SKM-1 treated with dmso at 0.1 percent for 144 hours (cell line): ENCODE measurements around the gene LARGE1.
"Not testable (repeated sequence)": the region's sequence is repeated elsewhere in the genome, so short reads cannot be mapped to it uniquely, and the experiment has no call there.

Experiments
- DNase-seq: peaks from one replicate; lab custom pipeline; 2025; ENCODE audit not compliant: unreplicated experiment; lab: John Stamatoyannopoulos, UW

LARGE1 gene

GRCh38 chr22:33858653-33859052 lies 61.6 kb downstream of the LARGE1 start:
- not testable (repeated sequence) for DNase-seq

DNA sequence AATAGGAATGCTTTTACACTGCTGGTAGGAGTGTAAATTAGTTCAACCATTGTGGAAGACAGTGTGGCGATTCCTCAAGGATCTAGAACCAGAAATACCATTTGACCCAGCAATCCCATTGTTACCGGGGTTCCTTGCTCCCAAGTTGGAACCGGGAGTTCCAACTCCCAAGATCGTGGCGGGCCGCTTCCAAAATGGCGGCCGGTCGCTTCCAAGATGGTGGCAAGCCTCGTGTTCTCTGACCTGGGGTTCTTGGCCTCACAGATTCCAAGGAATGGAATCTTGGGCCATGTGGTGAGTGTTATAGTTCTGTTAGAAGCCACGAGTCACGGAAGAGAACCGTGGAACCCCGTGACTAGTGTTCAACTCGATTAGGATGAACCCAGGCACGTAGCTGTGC lies 62.5 kb downstream of the LARGE1 start:
- DNase-seq: not testable (repeated sequence)

DNA sequence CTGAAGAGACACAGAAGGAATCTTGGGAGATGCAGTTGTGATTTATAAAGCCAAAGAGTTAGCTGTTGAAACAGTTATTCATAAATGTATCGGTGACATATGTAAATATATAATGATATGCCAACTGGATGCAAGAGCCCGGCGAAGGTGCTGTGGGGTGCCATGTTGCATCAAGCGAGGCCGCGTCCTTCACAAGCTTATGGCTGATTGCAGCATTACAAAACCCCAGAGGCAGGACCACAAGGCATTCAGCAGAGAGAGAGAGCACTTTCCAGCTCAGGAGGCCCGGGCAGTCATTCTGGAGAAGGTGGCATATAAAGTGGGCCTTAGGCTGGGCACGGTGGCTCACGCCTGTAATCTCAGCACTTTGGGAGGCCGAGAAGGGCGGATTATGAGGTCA lies 65.6 kb downstream of the LARGE1 start:
- no peak for DNase-seq

- peak; percentile 33 for DNase-seq
These were observed 66.8 kb downstream of the LARGE1 start for GRCh38 chr22:33853200-33854097.

GRCh38 chr22:33851821-33852384 lies 68.4 kb downstream of the LARGE1 start:
- no peak for DNase-seq

- DNase-seq: no peak
These were observed 69.0 kb downstream of the LARGE1 start for GRCh38 chr22:33851240-33851639.

DNA sequence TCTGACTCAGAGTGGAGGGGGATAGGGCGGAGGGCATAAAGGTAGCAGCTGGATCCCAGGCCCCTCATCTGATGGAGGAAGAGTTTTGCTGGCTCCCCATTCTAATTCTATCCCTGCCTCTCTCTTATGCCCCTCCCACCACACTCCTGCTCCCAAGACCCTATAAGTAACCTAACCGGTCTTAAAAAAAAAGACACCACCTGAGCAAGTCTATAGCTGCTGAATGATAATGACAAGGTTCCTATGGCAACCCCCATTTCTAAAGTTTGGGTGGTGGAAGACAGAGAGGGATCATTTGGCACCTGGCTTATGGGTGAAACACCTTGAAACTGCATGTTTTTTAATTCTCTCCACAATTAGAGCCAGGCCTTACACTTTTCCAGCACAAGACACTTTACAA lies 69.6 kb downstream of the LARGE1 start:
- DNase-seq: no peak

GRCh38 chr22:33850193-33850592 lies 70.1 kb downstream of the LARGE1 start:
- DNase-seq: no peak

DNA sequence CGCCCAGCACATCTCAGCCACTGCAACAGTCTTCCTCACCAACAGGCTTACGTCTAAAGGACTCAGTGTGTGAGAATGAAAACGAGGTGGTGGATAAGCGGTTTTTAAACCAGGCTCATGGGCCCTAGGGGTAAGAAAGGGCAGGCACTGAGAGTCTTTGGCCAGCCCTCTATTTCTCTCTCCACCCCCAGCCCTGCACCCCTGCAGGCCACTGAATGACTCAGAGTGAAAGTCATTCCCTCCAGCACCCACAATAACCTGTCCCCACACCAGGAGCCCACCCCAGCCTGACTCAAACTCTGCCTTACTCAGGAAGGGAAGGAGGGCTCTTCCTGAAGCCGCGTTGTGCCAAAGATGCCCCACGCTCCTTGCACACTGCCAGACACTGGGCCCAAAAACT lies 72.0 kb downstream of the LARGE1 start:
- DNase-seq: no peak

DNA sequence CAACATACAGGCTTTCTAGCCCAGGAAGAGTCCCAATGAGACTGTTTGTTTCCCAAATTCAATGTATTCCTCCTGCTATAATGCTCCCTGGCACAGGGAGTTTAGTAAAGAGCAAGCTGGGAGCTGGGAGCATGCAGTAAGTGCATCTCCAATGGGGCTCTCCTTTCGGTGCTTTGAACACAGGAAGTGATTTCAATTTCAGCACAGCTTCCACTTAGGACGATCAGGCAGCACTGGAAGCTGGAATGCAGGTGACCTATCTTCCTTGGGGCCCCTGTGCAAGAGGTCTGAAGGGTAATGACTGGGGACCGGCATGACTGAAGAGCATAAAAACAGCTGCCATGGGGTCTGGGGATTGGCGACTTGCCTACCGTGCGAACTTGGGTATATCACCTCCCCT lies 76.0 kb downstream of the LARGE1 start:
- DNase-seq: no peak

DNA sequence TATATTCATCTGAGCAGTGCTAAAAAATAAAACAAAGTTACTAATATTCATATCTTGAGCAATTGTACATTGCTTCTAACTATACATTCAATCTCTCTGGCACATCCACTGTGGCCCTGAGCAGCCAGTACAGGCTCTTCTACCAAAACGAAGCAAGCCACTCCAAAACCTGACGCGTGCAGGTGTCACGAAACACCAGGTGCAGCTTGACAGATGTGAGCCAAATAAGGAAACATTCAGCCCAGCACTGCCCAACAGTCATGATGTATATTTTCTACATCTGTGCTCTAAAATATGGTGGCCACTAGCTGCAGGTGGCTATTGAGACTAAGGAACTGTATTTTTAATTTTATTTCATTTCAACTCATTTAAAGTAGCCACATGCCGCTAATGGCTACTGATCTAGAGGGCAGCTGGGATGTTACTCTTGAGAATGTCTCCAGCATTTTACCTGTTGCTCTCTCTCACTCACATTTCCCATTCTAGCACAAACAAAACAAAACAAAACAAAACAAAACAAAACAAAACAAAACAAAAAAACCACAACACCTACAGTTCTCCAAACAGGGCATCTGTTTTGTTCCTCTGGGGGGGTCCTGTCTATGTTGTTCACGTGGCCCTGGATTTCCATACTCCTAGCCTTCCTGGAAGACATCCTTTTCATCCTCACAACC lies 77.7 kb downstream of the LARGE1 start:
- no peak for DNase-seq

GRCh38 chr22:33842006-33842354 lies 78.3 kb downstream of the LARGE1 start:
- no peak for DNase-seq

- DNase-seq: no peak
These were observed 78.8 kb downstream of the LARGE1 start for GRCh38 chr22:33841281-33842005.

- no peak for DNase-seq
These were observed 81.6 kb downstream of the LARGE1 start for GRCh38 chr22:33838644-33839043.

DNA sequence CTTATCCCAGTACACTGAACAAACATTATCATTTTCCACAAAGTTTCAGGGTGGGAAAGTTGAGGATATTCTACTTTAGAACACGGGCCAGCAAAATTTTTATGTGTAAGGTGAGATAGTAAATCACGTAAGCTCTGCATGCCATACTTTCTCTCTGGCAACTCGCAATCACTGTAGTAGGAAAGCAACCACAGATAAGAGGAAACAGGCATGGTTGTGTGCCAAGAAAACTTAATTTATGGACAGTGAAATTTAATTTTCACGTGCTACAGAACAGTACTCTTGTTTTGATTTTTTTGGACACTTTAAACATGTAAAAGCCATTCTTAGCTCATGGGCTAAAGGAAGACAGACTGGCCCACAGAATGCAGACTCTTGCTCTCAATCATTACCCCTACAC lies 82.5 kb downstream of the LARGE1 start:
- no peak for DNase-seq

DNA sequence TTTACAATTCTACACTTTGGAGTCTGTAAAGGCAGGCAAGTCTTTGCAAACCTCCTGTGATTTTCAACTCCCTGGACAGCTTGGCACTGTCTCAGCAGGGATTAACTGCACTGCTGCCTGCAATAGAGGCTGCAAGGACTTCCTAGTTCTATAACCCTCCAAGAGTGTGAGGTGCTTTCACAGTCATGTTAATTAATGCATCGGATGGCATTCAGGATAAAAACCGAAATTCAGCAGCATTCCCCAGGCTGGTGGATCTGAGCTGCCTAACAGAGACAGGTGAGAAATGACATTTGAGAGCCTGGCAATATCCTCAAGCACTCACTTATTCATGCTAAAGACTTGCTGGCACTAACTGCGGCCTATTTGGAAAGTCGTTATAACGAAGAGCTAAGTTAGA lies 85.0 kb downstream of the LARGE1 start:
- no peak for DNase-seq

GRCh38 chr22:33832558-33833151 lies 87.6 kb downstream of the LARGE1 start:
- no peak for DNase-seq

DNA sequence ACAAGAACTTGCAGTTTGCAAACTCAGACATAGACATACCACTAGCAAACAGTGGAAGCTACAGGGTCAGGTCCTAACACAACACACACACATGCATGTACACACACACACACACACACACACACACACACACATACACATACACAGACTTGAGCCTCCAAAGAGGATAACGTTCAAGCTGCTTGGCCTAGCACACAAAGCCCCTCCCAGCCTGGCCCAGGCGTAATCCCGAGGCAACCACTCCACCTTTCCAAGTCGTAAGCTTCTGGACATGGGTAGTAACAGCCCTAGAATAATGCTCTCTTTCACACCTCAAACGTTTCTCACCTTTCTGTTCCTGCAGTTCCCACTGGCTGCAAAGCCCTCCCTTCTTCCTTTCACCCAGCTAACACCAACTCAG lies 88.6 kb downstream of the LARGE1 start:
- DNase-seq: no peak

- DNase-seq: no peak
These were observed 89.1 kb downstream of the LARGE1 start for GRCh38 chr22:33831207-33831606.

DNA sequence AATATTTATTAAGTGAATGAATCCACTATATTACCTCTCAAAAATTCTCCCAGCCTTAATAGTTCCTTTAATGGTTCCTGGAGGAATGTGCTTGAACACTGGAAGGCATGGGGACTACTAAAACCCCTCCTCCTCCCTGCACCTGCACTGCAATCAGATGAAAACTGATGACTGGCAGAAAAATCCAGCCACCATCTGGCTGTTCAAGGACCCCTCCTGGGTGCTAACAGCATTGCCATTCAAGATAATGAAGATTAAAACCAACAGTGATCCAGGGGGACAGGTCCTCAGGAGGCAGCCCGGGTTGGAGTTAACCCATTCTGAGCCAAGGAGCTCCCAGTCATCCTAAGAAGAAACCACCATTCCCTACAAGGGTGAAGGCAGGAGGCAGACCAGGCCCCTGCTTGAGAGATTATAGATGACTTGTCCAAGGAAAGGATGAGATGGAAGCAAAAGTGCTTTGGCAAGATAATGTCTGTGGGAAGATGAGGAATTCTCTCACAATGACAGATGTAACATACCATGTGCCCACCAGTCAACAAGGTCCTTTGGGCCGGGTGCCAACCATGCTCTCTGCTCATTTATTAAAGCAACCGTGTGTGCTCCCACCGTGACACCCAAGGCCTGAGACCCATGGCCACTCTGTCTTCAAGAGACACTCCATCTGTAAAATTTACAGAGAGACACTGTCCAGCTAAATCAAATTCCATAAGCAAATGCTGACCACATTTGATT lies 90.6 kb downstream of the LARGE1 start:
- no peak for DNase-seq
